H9 (cell line): ENCODE results near the gene FFAR1. TPM values are rescaled to one million over a fixed set of nuclear protein-coding genes. Genes with fewer than 3 reads are reported as not detected.
A peak's percentile ranks its signal among the peaks of the same experiment; 100 is the strongest.

Experiments used
- DNase-seq: peaks from one replicate; pipeline ENCODE4 v3.0.0-alpha.2; 2017
- H2AFZ ChIP-seq: one replicate; pipeline ENCODE4 v1.6.1; 2013; ENCODE audit warnings: mild to moderate bottlenecking, low read length, control low read depth, moderate library complexity
- H2AK5ac ChIP-seq: 2 replicates; pipeline ENCODE4 v1.6.1; 2013; ENCODE audit warnings: low read length, control low read depth, mixed read lengths; ENCODE audit not compliant: insufficient read length
- H2BK120ac ChIP-seq: one replicate; pipeline ENCODE4 v1.6.1; 2013; ENCODE audit warnings: low read depth, mild to moderate bottlenecking, low read length, control low read depth, inconsistent platforms; ENCODE audit not compliant: poor library complexity, severe bottlenecking
- H2BK12ac ChIP-seq: 2 replicates; pipeline ENCODE4 v1.6.1; 2013; ENCODE audit warnings: low read length, control low read depth, mixed read lengths, low read depth; ENCODE audit not compliant: insufficient read length
- H2BK15ac ChIP-seq: 2 replicates; pipeline ENCODE4 v1.6.1; 2013; ENCODE audit warnings: low read depth, low read length, control low read depth
- H2BK20ac ChIP-seq: one replicate; pipeline ENCODE4 v1.6.1; 2013; ENCODE audit warnings: low read depth, mild to moderate bottlenecking, low read length, control low read depth, inconsistent platforms; ENCODE audit not compliant: poor library complexity, severe bottlenecking
- H2BK5ac ChIP-seq: 2 replicates; pipeline ENCODE4 v1.6.1; 2013; ENCODE audit warnings: low read length, control low read depth, mixed read lengths; ENCODE audit not compliant: insufficient read length
- H3K14ac ChIP-seq: 2 replicates; pipeline ENCODE4 v1.6.1; 2013; ENCODE audit warnings: low read length, control low read depth; ENCODE audit not compliant: insufficient read depth
- H3K18ac ChIP-seq: 2 replicates; pipeline ENCODE4 v1.6.1; 2013; ENCODE audit warnings: low read depth, mild to moderate bottlenecking, mixed read lengths, low read length, control low read depth; ENCODE audit not compliant: insufficient read length
- H3K23ac ChIP-seq: 2 replicates; pipeline ENCODE4 v1.6.1; 2013; ENCODE audit warnings: low read length, control low read depth, mixed read lengths, low read depth; ENCODE audit not compliant: insufficient read length
- H3K23me2 ChIP-seq: 2 replicates; pipeline ENCODE4 v1.6.1; 2013; ENCODE audit warnings: low read depth, mild to moderate bottlenecking, mixed read lengths, low read length, control low read depth; ENCODE audit not compliant: insufficient read length, poor library complexity, severe bottlenecking
- H3K27ac ChIP-seq: 2 replicates; pipeline ENCODE4 v1.5.1; 2013; ENCODE audit warnings: low read length, control low read depth, mixed read lengths, low read depth; ENCODE audit not compliant: insufficient read length
- H3K27me3 ChIP-seq: 2 replicates; pipeline ENCODE4 v1.6.1; 2013; ENCODE audit warnings: low read length, control low read depth, inconsistent platforms; ENCODE audit not compliant: insufficient read depth
- H3K4ac ChIP-seq: 2 replicates; pipeline ENCODE4 v1.6.1; 2013; ENCODE audit warnings: low read depth, mild to moderate bottlenecking, control low read depth, inconsistent platforms, low read length, moderate library complexity
- H3K4me1 ChIP-seq: 2 replicates; pipeline ENCODE4 v1.6.1; 2013; ENCODE audit warnings: low read length, control low read depth, inconsistent platforms; ENCODE audit not compliant: insufficient read depth
- H3K4me2 ChIP-seq: 2 replicates; pipeline ENCODE4 v1.6.1; 2013; ENCODE audit warnings: low read length, control low read depth, mixed read lengths; ENCODE audit not compliant: insufficient read length, insufficient read depth
- H3K56ac ChIP-seq: 2 replicates; pipeline ENCODE4 v1.6.1; 2013; ENCODE audit warnings: low read depth, mild to moderate bottlenecking, mixed read lengths, low read length, control low read depth; ENCODE audit not compliant: insufficient read length
- H3K79me1 ChIP-seq: 2 replicates; pipeline ENCODE4 v1.6.1; 2013; ENCODE audit warnings: low read depth, mild to moderate bottlenecking, moderate library complexity, low read length, control low read depth, inconsistent platforms; ENCODE audit not compliant: insufficient read depth, poor library complexity, severe bottlenecking
- H3K79me2 ChIP-seq: 2 replicates; pipeline ENCODE4 v1.6.1; 2013; ENCODE audit warnings: low read length, control low read depth, inconsistent platforms; ENCODE audit not compliant: insufficient read depth
- H3K9ac ChIP-seq: 2 replicates; pipeline ENCODE4 v1.6.1; 2013; ENCODE audit warnings: low read length, control low read depth, mixed read lengths; ENCODE audit not compliant: insufficient read length; ENCODE audit errors: extremely low read depth
- H3K9me3 ChIP-seq: one replicate; pipeline ENCODE4 v1.6.1; 2013; ENCODE audit warnings: low read depth, low read length, inconsistent platforms; ENCODE audit not compliant: control insufficient read depth
- H3T11ph ChIP-seq: one replicate; pipeline ENCODE4 v1.6.1; 2013; ENCODE audit warnings: mild to moderate bottlenecking, low read length, control low read depth, inconsistent platforms
- H4K20me1 ChIP-seq: one replicate; pipeline ENCODE4 v1.6.1; 2013; ENCODE audit not compliant: control insufficient read depth, insufficient read length, insufficient read depth
- H4K5ac ChIP-seq: 2 replicates; pipeline ENCODE4 v1.6.1; 2013; ENCODE audit warnings: low read depth, mild to moderate bottlenecking, mixed read lengths, low read length, control low read depth; ENCODE audit not compliant: insufficient read length
- H4K8ac ChIP-seq: replicated peaks from 2 replicates; pipeline ENCODE4 v1.6.1; 2013; ENCODE audit warnings: low read length, control low read depth, mixed read lengths, low read depth; ENCODE audit not compliant: insufficient read length
- H4K91ac ChIP-seq: 2 replicates; pipeline ENCODE4 v1.6.1; 2013; ENCODE audit warnings: low read depth, mild to moderate bottlenecking, moderate library complexity, mixed read lengths, low read length, control low read depth; ENCODE audit not compliant: insufficient read length
- H3K27ac Mint-ChIP-seq, 3 experiments: 2 replicates in 2 of 3; 3 replicates in 1 of 3; pipeline ENCODE4 v1.8.0; 2020 to 2021; ENCODE audit warnings: mixed read lengths in 3 of 3, mild to moderate bottlenecking in 1 of 3, moderate library complexity in 1 of 3
- H3K27me3 Mint-ChIP-seq: 2 replicates; pipeline ENCODE4 v1.8.0; 2021; ENCODE audit warnings: low read depth, mild to moderate bottlenecking, moderate library complexity, mixed read lengths
- H3K36me3 Mint-ChIP-seq, 3 experiments: 2 replicates in 2 of 3; 3 replicates in 1 of 3; pipeline ENCODE4 v1.8.0; 2020 to 2021; ENCODE audit warnings: low read depth in 3 of 3, mixed read lengths in 3 of 3; ENCODE audit not compliant: insufficient read depth in 1 of 3
- H3K4me1 Mint-ChIP-seq, 2 experiments: 2 replicates each; pipeline ENCODE4 v1.8.0; 2020; ENCODE audit warnings: mixed read lengths in 2 of 2
- H3K4me3 Mint-ChIP-seq, 2 experiments: 2 replicates in 1 of 2; 3 replicates in 1 of 2; pipeline ENCODE4 v1.8.0; 2020 to 2021; ENCODE audit warnings: mild to moderate bottlenecking in 2 of 2, mixed read lengths in 2 of 2, moderate library complexity in 1 of 2
- H3K9me3 Mint-ChIP-seq, 2 experiments: 2 replicates in 1 of 2; 3 replicates in 1 of 2; pipeline ENCODE4 v1.8.0; 2020; ENCODE audit warnings: mild to moderate bottlenecking in 2 of 2, mixed read lengths in 2 of 2, moderate library complexity in 1 of 2
- CTCF ChIP-seq: fragments of 200-600 bp; sonication (generic); conservative IDR thresholded peaks from 3 replicates; pipeline ENCODE4 v1.8.0; 2021; ENCODE audit warnings: antibody characterized with exemption, mild to moderate bottlenecking
- WGBS: extraction: QIAGEN DNeasy Blood & Tissue Kit; methylation state at CpG from one replicate; pipeline ENCODE4 v1.1.7; 2013; ENCODE audit warnings: missing lambda C conversion rate, low lambda C conversion rate, mixed read lengths; ENCODE audit not compliant: insufficient read length; ENCODE audit errors: extremely low coverage; 5-methylcytosine and 5-hydroxymethylcytosine counted together
- total RNA-seq: library from RNA; stranded (reverse); gene quantifications from 2 replicates; pipeline ENCODE4 v1.2.1, GENCODE V29; 2021

The FFAR1 gene
- total RNA-seq, 1 experiment from 2014 or later, result not detected

DNA sequence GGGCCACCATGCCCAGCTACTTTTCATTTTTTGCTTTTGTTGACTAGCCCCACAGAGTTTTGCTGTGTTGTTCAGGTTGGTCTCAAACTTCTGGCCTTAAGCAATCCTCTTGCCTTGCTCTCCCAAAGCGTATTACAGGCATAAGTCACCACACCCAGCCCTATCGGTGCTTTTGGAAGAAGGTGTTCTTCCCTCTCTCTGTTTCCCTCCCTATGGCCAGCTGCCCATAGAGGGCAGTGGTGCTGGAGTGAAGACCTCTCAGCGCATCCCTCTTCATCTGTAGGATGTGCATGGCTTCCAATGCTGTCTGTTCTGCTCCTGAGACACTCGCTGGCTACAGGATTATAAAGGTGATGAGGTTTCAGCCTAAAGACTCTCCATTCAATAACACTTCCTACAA, 20.1 kb upstream of the FFAR1 start:
- Histone ChIP-seq H3K56ac (no peak overlapping the region), H3K9me3 (no peaks in the 10 kb centered on the region), H3K4ac (no peak overlapping the region), H2BK15ac (no peak overlapping the region), H3K23me2 (no peaks in the 10 kb centered on the region), H4K91ac (no peak overlapping the region), H3K27me3 (no peaks in the 10 kb centered on the region), H2BK20ac (no peak overlapping the region), H2BK120ac (no peak overlapping the region), H2AFZ (no peak overlapping the region), H3K4me2 (no peak overlapping the region), H3K27ac (no peak overlapping the region), H3K14ac (no peak overlapping the region), H3T11ph (no peak overlapping the region), H3K79me2 (no peaks in the 10 kb centered on the region), H3K18ac (no peak overlapping the region), H4K5ac (no peak overlapping the region), H3K79me1 (no peaks in the 10 kb centered on the region), H3K4me1 (peaks cover 7% of the 10 kb centered on the region; the same call in 1 of the 2 replicates), H3K9ac (no peak overlapping the region), H2BK12ac (no peak overlapping the region), H2BK5ac (no peak overlapping the region), H2AK5ac (no peak overlapping the region), H3K23ac (no peak overlapping the region), H4K8ac (no peak overlapping the region), H4K20me1 (no peaks in the 10 kb centered on the region)
- no peaks in the 10 kb centered on the region for H3K9me3 Mint-ChIP-seq
- peaks cover 10 to 12% of the 10 kb centered on the region in 2 experiments for H3K4me1 Mint-ChIP-seq
- H3K4me3 Mint-ChIP-seq, result no peak overlapping the region
- peak; percentile 63 for TF ChIP-seq CTCF
- no peak overlapping the region for H3K27ac Mint-ChIP-seq
- peak; percentile 61 for DNase-seq
- no CpG with 5 or more reads among the region's 4 CpGs for WGBS
- H3K27me3 Mint-ChIP-seq, result no peaks in the 10 kb centered on the region
- H3K36me3 Mint-ChIP-seq, result no peaks in the 10 kb centered on the region
